ELR (cell line): ENCODE results near the gene DLL1.

Experiments
- DNase-seq: peaks from one replicate; pipeline ENCODE4 v3.0.0-alpha.2; 2015; ENCODE audit warnings: low read depth

Gene DLL1

DNA sequence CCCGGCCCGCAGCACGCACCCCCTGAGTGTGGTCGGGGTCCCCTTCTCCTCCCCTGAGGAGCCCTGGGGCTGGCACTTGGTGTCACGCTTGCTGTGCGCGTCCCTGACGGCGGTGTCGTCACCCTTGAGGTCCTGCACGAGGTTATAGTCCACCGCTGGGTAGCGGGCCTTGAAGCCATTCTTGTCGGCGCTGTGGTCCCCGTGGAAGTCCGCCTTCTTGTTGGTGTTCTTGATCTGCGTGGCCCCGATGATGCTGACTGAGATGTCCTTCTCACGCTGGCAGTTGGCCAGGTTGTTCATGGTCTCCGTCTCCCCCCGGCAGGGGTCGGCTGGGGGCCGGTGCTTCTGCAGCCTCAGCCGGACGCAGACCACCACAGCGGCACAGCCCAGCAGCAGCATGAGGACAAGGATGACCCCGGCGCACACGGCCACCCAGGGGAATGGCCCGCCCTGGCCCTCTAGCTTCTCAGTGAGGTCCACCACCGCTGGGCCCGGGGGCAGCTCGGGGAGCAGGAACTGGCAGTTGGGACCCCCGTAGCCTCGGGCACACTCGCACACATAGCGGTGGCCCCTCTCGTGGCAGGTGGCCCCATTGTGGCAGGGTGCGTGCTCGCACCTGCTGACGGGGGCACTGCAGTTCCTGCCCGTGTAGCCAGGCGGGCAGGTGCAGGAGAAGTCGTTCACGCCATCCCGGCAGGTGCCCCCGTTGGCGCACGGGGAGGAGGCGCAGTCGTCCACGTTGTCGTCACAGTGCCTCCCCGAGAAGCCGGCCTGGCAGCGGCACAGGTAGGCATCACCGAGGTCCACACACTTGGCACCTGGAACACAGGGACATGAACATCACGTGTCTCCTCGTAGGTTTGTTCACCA is 7.4 kb downstream of the DLL1 start:
- DNase-seq = no peak

DNA sequence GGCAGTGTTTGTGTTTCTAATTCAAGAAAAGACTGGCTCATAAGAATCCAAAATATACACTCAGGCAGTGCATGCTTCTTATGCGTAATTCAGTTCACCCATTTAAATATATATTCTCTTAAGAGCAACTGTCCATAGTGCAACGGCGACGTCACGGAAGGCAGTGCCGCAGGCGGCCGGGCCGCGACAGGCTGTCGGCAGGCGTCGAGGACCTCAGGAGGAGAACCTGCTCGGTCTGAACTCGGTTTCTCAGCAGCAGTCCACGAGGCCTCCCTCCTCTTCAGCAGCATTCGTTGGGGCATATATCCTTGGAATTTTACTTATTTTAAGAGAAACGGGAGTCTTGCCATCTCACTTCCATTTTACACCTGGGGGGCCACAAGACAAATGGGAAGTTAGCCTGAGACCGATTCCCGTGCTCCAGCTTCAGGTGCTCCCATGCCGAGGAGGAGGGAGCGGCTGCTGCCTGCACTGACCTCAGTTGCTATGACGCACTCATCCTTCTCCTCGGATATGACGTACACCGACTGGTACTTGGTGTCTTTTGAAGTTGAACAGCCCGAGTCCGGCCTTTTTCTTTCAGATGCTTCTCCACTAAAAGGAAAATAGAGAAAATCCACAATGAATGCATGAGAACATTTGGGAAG is 8.2 kb downstream of the DLL1 start:
- DNase-seq = no peak

DNA sequence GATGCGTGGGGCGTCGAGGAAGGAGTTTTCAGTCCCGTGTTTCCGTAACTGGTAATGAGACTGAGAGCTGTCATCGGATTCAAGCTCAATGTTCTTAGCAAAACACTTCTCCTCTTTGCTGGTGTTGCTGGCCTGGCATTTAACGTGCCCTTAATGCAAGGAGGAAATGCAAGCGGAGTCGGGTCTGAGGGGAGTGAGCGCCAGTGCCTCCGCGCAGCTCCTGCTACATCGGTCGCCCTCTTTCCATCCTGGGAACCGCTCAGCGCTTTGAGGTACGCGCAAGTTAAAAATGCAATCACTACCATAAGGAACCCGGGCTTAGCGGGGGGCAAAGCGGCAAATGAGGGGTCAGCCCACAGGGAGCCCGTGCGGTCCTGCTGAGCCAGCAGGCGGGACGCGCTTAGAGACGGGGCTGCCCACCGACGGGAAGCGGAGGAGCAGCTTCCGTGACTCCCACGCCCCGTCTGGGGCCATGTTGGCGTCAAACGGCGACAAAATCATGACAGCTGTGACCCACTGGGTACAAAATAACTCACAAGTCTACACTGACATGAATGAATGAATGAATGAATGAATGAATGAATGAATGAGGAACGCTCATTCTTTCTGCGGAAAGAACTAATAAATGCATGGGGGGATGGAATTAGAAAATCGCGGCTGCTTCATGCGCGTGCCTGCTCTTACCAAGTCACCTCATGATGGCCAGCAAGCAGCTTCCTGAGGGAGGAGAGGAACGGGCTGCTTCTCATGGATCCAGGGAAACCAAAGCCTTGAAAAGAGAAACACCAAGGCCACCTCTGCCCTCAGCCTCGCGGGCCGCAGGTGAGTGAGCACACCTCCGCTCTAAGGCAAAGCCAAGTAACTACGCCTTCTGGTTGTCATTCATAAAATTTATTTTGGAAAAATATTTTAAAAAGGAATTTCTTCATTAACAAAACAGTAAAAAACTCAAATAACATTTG is 9.3 kb downstream of the DLL1 start:
- no peak for DNase-seq

- no peak for DNase-seq
Measured at GRCh38 chr6:170280689-170281045, 10.2 kb downstream of the DLL1 start.

DNA sequence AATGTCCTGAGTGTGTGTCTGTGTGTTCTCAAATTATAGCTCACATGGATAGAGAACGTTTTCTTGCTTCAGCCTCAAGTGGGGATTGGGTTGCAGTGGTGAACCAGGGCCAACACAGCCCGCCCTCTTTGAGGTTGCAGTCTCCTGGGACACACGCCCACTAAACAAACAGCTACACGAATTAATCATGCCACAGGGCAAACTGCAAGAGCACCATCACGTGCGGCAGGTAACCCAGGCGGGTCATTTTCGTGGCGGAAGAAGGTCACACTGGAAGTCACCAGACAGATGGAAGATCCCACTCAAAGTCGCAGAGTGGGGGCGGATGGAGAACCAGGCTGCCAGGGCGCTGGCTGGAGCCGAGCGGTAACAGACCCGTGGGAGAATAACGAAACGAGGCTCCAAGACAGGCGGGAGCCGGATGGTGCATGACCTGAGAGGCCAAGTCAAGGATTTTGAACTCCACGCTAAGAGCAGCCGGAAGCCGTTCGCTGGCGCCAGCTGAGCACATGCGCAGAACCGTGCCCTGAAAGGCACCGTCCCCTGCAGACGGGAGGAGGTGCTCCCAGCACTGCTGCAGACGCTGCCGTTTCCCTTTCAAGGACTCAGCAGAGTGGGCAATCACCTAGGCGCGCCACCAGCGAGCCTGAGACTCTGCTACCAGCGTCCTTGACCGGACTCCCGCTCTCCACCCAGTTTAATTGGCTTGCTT is 10.7 kb downstream of the DLL1 start:
- DNase-seq = peak; percentile 26

DNA sequence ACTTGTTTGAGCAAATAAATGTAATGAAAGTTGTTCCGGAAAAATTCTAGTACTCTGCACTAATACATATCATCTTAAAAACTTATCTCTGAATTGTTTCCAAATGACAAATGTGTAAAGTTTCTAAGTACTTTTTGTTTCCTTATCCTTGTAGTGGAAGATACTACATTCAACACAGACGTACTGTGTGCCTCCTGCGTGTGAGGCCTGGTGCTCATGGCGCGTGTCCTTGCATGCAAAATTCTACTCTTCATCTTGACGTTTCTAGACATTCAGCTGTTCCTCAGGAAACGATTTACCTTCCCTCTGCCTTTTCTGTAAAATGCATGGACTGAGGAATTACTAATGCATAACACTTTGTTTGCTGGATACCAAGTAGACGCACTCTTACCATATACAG is 11.5 kb downstream of the DLL1 start:
- no peak for DNase-seq

- DNase-seq = no peak
Measured at GRCh38 chr6:170278743-170279094, 12.2 kb downstream of the DLL1 start.

DNA sequence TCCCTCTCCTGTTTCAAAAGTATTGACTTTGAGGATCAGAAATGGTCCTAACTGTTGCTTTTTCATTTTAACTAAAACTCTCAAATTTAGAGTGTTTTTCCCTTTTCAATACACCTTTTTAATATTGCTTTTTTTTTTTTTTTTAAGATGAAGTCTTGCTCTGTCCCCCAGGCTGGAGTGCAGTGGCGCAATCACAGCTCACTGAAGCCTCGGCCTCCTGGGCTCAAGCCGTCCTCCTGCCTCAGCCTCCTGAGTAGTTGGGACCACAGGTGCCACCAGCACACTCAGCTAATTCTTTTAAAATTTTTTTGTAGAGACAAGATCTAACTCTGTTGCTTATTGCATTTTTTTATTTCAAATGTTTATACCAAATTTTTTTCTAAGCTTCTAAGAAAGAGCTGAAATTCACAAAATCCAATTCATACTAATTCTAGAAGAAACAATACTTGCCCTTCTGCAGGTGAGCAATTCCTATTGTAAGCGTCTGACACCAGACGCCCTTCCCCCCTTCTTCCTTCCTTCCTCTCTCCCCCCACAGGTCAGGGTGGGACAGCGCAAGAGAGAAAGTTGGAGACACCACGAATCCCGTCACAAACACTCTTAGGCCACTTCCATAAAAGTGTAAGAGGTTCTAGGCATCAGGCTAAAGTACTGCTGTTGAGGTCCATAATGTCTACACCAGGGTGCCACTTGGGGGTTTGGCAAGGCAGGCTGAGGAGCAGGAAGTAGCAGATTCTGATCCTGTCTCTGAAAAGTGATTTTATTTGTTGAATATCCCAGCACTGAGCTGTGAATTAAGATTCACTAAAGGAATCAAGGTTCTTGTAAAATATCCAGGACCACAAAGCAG is 12.8 kb downstream of the DLL1 start:
- DNase-seq = no peak

DNA sequence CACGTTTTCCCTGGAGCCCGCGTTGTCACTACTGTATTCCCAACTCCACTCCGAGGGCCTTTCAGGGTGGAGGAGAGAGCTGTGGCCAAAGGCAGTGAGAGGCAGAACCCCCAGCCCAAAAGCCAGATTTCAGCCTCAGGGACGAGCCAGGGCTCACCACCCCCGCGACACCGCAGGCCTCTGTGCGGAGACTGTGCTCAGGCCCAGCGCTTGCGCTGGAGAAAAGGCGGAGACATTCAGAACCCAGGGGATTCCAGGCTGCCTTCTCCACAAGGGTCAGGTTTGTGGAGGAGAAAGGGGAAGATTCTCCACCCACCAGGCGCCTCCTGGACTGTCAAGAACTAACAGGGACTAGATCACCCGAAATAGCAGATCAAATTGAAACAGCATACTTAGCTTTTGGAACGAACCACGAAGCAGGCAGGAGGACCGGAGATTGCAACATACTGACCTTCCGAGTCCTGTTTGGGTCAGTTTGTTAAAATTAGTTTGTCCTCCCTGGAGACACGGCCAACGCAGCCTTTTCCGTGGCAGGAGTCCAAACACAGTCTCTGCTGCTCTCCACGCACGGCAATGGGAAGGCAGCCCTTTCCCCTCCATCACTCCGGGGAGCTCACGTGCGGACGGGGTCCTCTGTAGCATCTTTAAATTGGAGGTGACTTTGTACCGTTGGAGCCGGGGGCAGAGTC is 14.4 kb downstream of the DLL1 start:
- DNase-seq = no peak

DNA sequence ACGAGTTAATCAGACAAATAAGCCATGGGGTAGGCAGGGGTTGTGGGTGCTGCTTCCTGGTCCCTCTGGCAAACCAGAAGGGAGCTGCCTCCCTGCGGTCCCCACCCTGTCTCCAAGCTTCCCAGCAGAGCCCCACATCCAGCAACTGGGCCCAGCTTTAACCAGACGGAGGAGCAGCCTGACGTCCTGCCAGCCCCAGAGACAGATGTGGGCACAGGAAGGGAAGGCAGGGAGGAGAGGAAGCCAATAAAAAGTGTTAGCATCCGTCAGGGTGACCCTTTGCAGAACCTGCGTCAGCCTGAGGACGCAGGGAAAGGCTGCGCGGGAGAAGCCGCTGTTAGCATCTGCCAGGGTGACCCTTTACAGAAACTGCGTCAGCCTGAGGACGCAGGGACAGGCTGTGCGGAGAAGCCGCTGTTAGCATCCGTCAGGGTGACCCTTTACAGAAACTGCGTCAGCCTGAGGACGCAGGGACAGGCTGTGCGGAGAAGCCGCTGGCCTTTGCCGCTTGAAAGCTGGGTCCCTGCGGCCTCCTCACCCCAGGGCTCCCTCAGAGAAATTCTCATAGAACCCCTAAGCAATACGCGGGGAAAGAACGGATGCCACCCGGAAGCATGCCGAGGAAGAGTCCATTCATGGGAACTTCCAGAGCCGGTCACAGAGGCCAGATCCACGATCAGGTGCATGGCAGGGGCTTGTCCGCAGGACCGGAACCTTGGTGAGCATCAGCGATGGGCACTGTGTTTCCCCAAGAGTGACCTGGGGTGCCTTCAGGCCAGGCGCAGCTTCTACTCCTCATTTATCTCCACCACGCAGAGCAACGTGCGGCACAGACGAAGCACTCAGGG is 15.9 kb downstream of the DLL1 start:
- DNase-seq = no peak

DNA sequence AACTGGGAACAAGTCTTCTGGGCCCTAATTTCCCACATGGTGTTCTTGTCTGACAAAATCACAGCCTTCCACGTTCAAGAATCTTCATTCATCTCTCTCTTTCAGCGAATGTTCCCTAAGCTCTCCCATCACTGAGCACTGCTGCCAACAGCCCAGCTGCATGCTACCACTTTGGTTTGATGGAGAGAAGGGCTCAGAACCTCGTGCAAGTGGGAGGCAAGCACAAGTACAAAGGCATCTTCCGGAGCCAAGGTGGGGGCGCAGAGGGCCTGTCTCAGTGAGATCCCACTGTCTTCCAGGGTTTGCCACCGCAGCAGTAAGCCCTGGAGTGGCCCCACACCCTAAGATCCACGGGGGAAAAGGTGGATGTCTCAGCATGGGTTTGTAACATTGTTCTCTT is 17.2 kb downstream of the DLL1 start:
- no peak for DNase-seq

DNA sequence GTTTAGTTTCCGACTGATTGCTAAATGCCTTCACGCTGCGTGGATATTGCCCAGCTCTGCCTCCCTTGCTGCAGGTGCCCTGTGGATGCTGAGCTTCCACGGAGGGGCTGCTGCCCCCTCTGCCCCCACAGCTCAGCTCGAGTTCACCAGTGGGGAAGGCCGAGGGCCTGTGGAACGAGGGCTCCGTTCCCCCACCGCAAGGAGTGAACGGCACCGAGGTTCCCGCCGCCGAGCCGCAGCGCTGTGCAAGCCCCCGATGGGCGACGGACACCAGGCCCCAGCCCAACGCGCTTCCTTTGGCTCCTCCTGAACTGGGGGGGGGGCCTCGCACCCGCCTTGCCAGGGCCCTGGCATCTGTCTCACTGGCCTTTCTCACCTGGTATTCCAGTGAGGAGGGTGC is 17.7 kb downstream of the DLL1 start:
- no peak for DNase-seq

DNA sequence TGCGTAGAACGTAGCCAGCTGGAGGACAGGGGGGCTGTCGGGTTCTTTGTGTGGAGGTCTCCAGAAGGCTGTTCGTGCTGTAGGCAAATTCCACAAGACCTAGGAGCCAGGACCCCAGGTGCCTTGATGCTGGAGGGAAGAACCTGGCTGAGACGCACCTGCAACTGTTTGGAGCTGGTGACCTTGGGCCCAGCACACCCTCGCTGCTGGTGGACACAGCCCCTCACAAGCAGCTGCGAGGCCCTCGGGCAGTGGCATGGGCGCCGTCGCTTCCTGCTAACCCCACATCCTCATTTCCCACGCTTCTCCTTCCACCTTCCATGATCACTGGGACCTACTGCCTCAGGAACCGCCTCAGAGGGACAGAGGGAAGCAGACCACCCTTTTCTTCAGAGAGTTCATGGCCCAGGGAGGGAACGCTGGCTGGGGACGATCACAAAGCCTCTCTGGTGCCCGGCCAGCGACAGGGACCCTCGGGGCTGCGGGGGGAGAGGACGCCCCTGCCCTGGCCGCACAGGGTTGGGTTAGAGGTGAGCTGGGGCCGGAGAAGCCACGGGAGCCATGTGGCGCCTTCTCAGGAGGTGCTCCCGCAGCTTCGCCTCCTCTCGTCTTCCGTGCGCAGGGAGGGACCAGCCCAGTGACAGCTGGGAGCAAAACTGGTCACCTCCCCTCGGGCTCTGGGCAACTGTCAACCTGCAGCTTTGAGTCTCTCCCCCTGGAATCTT is 18.4 kb downstream of the DLL1 start:
- no peak for DNase-seq

DNA sequence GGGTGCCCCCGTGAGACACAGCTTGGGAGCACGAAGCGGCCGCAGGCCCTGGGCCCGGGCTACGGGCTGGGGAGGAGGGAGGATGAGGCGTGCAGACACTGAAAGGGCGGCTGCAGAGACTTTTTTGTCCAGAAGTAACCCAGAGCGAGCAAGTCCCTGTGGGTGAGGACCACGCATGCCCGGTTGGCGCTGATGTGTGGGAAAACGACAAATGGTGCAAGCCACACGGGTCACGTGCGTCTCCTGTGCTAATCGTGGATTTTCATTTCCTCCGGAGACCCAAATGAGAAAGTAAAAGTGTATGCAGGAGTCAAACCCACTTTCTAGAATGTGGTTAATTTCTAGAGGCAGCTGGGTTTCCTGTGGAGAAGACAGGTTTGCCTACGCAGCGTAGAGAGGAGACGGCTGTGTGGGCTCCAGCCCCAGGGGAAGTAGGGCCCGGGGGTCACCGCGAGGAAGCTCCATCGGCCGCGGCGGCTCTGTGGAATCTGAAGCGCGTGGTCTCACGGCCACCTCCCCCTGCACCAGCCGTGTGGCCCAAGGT is 19.0 kb downstream of the DLL1 start:
- DNase-seq = no peak

- no peak for DNase-seq
Measured at GRCh38 chr6:170270984-170271593, 19.8 kb downstream of the DLL1 start.

- DNase-seq = no peak
Measured at GRCh38 chr6:170269846-170270541, 20.9 kb downstream of the DLL1 start.

- DNase-seq = no peak
Measured at GRCh38 chr6:170269151-170269845, 21.6 kb downstream of the DLL1 start.
